ENCODE measurements around the gene FRMPD4.

FRMPD4 gene

DNA sequence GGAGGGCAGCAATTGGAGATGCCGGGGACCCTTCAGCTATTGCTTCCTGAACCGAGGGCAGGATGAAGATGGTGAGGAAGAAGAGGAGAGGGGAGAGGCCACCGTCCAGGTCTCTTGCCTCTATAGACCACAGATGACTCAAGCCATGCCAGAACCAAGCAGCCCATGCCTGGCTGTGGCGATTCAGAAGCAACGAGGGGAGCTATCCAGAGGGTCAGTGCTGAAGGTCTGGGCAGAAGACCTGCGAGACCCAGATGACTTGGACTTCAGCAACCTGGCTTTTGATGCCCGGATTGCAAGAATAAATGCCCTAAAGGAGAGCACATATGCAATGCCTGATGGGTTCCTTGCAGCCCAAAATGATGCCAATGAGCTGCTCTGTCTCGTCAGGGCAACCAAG, 582.8 kb downstream of the FRMPD4 start:
- no peaks in the 10 kb centered on the region for H3K27me3 ChIP-seq (ENCODE audit: insufficient read depth, low read length)
- H3K36me3 ChIP-seq (ENCODE audit: insufficient read depth, low read depth, low read length): no peaks in the 10 kb centered on the region
- no peaks in the 10 kb centered on the region for H3K4me1 ChIP-seq (ENCODE audit: insufficient read depth, low read length)
- no peaks in the 10 kb centered on the region for H3K9me3 ChIP-seq (ENCODE audit: insufficient read depth, low read depth, low read length)
- no peak overlapping the region for H3K4me3 ChIP-seq (ENCODE audit: low read length)
- no peak overlapping the region for H3K27ac ChIP-seq (ENCODE audit: low read length)
- no peak overlapping the region for H3K9ac ChIP-seq (ENCODE audit: low read depth, low read length)

DNA sequence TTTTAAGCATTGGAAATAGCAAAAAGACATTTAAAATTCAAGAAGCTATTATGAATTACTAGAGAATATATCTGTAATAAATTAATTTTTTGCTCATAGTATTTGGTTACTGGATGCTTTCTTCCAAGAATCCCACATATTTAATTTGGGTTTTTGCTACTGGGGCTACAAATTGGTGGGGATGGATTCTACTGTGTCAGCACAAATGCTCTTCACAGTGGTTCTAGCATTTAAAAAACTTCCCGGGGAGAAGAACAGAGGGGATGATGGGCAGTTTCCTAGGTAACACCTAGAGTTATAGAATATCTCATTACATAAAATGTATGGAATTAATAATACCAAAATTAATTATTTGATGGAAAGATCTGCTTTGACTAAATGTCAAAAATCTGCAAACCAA, 584.0 kb downstream of the FRMPD4 start:
- H3K9me3 ChIP-seq (ENCODE audit: insufficient read depth, low read depth, low read length): no peaks in the 10 kb centered on the region
- H3K9ac ChIP-seq (ENCODE audit: low read depth, low read length): no peak overlapping the region
- H3K36me3 ChIP-seq (ENCODE audit: insufficient read depth, low read depth, low read length): no peaks in the 10 kb centered on the region
- no peak overlapping the region for H3K27ac ChIP-seq (ENCODE audit: low read length)
- H3K4me3 ChIP-seq (ENCODE audit: low read length): no peak overlapping the region
- no peaks in the 10 kb centered on the region for H3K27me3 ChIP-seq (ENCODE audit: insufficient read depth, low read length)
- no peaks in the 10 kb centered on the region for H3K4me1 ChIP-seq (ENCODE audit: insufficient read depth, low read length)

DNA sequence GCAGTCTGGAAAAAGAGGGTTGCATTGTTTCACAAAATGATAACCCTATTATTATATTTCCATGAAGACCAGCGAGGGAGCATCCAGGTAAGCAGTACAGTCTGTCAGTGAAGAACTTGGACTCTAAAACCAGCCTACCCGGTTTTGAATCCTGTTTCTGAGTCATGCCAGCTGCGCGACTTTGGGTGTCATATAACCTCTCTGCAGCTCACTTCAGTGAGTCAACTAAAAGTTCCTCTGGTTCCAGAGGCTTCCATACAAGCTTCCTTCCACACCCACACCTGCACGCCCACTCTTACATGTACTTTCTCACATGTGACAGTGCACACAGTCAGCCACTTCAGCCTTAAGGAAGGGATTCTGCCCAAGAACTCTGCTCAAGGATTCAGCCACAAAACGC, 603.1 kb downstream of the FRMPD4 start:
- Histone ChIP-seq H3K27me3 (ENCODE audit: insufficient read depth, low read length) (no peaks in the 10 kb centered on the region), H3K27ac (ENCODE audit: low read length) (no peak overlapping the region), H3K9ac (ENCODE audit: low read depth, low read length) (no peak overlapping the region), H3K4me3 (ENCODE audit: low read length) (no peak overlapping the region), H3K4me1 (ENCODE audit: insufficient read depth, low read length) (0 out of 2 replicates have a peak, but pooled peaks cover 3% of the 10 kb centered on the region), H3K9me3 (ENCODE audit: insufficient read depth, low read depth, low read length) (no peaks in the 10 kb centered on the region), H3K36me3 (ENCODE audit: insufficient read depth, low read depth, low read length) (no peaks in the 10 kb centered on the region)

GRCh38 chrX:12747433-12747832, 609.2 kb downstream of the FRMPD4 start:
- no peak overlapping the region for H3K4me3 ChIP-seq (ENCODE audit: low read length)
- H3K9me3 ChIP-seq (ENCODE audit: insufficient read depth, low read depth, low read length): no peaks in the 10 kb centered on the region
- H3K27ac ChIP-seq (ENCODE audit: low read length): no peak overlapping the region
- no peaks in the 10 kb centered on the region for H3K36me3 ChIP-seq (ENCODE audit: insufficient read depth, low read depth, low read length)
- no peak overlapping the region for H3K9ac ChIP-seq (ENCODE audit: low read depth, low read length)
- H3K4me1 ChIP-seq (ENCODE audit: insufficient read depth, low read length): 0 out of 2 replicates have a peak, but pooled peaks cover 3% of the 10 kb centered on the region
- H3K27me3 ChIP-seq (ENCODE audit: insufficient read depth, low read length): no peaks in the 10 kb centered on the region

DNA sequence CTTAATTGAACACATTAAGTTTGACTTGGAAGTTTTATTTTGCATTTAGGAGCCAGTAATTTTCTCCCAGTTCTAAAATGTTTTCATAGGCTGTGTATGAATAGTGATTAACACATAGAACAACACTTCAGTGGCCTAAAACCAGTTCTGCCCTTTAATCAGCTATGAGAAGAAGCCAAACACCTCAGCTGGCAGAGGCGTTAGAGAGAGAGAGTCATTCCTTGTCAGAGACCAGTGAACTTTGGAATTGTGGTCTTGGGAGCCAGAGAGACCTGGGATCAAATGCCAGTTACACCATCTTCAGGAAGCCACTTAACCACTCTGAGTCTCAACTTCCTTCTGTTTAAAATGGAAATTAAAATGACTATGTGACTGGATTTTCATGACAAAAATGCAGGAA, 613.6 kb downstream of the FRMPD4 start:
- Histone ChIP-seq H3K4me1 (ENCODE audit: insufficient read depth, low read length) (no peaks in the 10 kb centered on the region), H3K36me3 (ENCODE audit: insufficient read depth, low read depth, low read length) (no peaks in the 10 kb centered on the region), H3K4me3 (ENCODE audit: low read length) (no peak overlapping the region), H3K27ac (ENCODE audit: low read length) (no peak overlapping the region), H3K9me3 (ENCODE audit: insufficient read depth, low read depth, low read length) (no peaks in the 10 kb centered on the region), H3K27me3 (ENCODE audit: insufficient read depth, low read length) (no peaks in the 10 kb centered on the region), H3K9ac (ENCODE audit: low read depth, low read length) (no peak overlapping the region)

DNA sequence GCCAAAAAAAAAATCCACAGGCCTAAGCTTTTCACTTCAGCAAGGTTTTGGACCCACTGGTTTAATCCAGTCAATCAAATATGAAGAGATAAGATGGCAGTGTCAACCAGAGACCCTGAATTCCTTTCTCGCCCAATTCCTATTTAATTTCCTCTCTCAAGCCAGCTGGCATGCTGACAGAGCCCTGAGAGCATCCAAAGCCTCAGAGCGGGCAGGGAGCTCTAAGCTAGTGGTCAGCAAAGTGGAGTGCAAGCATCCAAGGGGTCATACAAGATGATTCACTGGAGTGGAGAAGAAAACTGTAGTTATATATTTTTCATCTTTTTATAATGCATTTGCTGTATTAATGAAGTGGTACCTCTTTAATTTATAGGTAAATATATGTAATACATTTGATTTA, 615.1 kb downstream of the FRMPD4 start:
- Histone ChIP-seq H3K4me1 (ENCODE audit: insufficient read depth, low read length) (no peaks in the 10 kb centered on the region), H3K9ac (ENCODE audit: low read depth, low read length) (no peak overlapping the region), H3K36me3 (ENCODE audit: insufficient read depth, low read depth, low read length) (no peaks in the 10 kb centered on the region), H3K27ac (ENCODE audit: low read length) (no peak overlapping the region), H3K27me3 (ENCODE audit: insufficient read depth, low read length) (no peaks in the 10 kb centered on the region), H3K4me3 (ENCODE audit: low read length) (no peak overlapping the region), H3K9me3 (ENCODE audit: insufficient read depth, low read depth, low read length) (no peaks in the 10 kb centered on the region)

GRCh38 chrX:12758291-12758690, 620.0 kb downstream of the FRMPD4 start:
- no peaks in the 10 kb centered on the region for H3K36me3 ChIP-seq (ENCODE audit: insufficient read depth, low read depth, low read length)
- H3K4me3 ChIP-seq (ENCODE audit: low read length): no peak overlapping the region
- no peak overlapping the region for H3K27ac ChIP-seq (ENCODE audit: low read length)
- no peak overlapping the region for H3K9ac ChIP-seq (ENCODE audit: low read depth, low read length)
- H3K4me1 ChIP-seq (ENCODE audit: insufficient read depth, low read length): no peaks in the 10 kb centered on the region
- no peaks in the 10 kb centered on the region for H3K27me3 ChIP-seq (ENCODE audit: insufficient read depth, low read length)
- H3K9me3 ChIP-seq (ENCODE audit: insufficient read depth, low read depth, low read length): no peaks in the 10 kb centered on the region

GRCh38 chrX:12767856-12768255, 629.6 kb downstream of the FRMPD4 start:
- Histone ChIP-seq H3K9me3 (ENCODE audit: insufficient read depth, low read depth, low read length) (no peaks in the 10 kb centered on the region), H3K4me1 (ENCODE audit: insufficient read depth, low read length) (no peaks in the 10 kb centered on the region), H3K9ac (ENCODE audit: low read depth, low read length) (no peak overlapping the region), H3K27me3 (ENCODE audit: insufficient read depth, low read length) (peaks cover 6% of the 10 kb centered on the region; the same call in 1 of the 2 replicates), H3K4me3 (ENCODE audit: low read length) (no peak overlapping the region), H3K36me3 (ENCODE audit: insufficient read depth, low read depth, low read length) (no peaks in the 10 kb centered on the region), H3K27ac (ENCODE audit: low read length) (no peak overlapping the region)

DNA sequence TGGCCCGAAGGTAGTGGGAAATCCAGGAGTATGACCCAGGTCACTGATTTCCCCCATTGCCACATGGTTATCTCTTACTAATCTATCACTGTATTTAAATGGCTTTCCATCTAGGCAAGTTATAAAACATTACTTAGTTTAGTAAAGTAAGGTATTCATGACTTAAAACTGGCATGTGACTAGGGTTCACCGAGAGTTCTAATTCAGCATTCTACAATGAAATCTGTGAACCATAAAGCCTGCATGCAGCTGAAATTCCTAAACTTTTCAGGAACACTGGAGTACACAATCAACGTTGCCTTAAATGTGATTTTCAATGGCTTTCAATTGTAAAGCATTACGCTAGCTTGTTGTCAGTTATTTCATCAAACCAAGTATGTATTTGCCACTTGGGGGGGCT, 630.2 kb downstream of the FRMPD4 start:
- Histone ChIP-seq H3K27ac (ENCODE audit: low read length) (no peak overlapping the region), H3K36me3 (ENCODE audit: insufficient read depth, low read depth, low read length) (no peaks in the 10 kb centered on the region), H3K4me1 (ENCODE audit: insufficient read depth, low read length) (no peaks in the 10 kb centered on the region), H3K27me3 (ENCODE audit: insufficient read depth, low read length) (peaks cover 6% of the 10 kb centered on the region; the same call in 1 of the 2 replicates), H3K9ac (ENCODE audit: low read depth, low read length) (no peak overlapping the region), H3K4me3 (ENCODE audit: low read length) (no peak overlapping the region), H3K9me3 (ENCODE audit: insufficient read depth, low read depth, low read length) (no peaks in the 10 kb centered on the region)

DNA sequence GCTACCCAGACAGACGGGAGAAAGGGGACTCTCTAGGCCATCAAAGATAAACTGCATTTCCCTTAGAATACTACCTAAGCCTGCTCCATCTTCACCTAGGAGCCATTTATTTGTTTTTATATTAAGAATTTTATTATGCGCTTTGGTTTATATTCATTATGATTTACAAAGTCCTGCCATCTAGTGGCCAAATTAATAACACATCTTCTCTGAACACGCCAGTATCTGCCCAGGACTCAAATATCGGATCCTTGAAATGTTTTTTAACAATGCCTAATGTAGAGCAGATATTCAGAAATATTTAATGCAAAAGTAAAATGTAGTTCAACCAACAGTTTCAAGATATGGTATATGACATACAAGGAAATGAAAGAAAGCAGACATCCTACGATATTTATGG, 632.2 kb downstream of the FRMPD4 start:
- no peak overlapping the region for H3K27ac ChIP-seq (ENCODE audit: low read length)
- H3K36me3 ChIP-seq (ENCODE audit: insufficient read depth, low read depth, low read length): no peaks in the 10 kb centered on the region
- peaks cover 6% of the 10 kb centered on the region; the same call in 1 of the 2 replicates for H3K27me3 ChIP-seq (ENCODE audit: insufficient read depth, low read length)
- H3K9ac ChIP-seq (ENCODE audit: low read depth, low read length): no peak overlapping the region
- no peaks in the 10 kb centered on the region for H3K4me1 ChIP-seq (ENCODE audit: insufficient read depth, low read length)
- H3K4me3 ChIP-seq (ENCODE audit: low read length): no peak overlapping the region
- no peaks in the 10 kb centered on the region for H3K9me3 ChIP-seq (ENCODE audit: insufficient read depth, low read depth, low read length)

DNA sequence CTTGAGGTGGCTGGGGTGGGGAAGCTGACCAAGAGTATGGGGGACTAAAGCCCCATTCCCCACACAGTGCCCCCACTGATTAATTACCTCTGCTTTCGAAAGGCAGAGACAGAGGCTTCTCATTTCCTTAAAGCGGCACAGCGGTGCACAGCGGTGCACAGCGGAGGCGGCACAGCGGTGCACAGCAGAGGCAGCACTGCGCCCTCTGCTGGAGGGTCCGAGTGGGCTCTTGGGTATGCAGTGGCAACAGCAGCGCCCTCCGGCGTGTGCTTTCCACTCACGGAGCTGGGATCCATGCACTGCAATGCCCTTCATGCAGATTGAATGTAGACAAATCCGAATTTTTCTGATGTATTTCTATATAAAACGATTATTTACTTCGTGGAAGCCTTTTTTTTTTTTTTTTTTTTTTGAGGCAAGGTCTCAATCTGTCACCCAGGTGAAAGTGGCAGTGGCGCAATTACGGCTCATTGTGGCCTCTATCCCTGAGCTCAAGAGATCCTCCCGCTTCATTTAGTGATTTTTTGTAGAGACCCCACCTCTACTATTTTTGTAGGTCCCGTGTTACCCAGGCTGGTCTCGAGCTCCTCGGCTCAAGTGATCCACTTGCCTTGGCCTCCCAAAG, 633.3 kb downstream of the FRMPD4 start:
- no peaks in the 10 kb centered on the region for H3K9me3 ChIP-seq (ENCODE audit: insufficient read depth, low read depth, low read length)
- no peaks in the 10 kb centered on the region for H3K4me1 ChIP-seq (ENCODE audit: insufficient read depth, low read length)
- H3K9ac ChIP-seq (ENCODE audit: low read depth, low read length): no peak overlapping the region
- H3K36me3 ChIP-seq (ENCODE audit: insufficient read depth, low read depth, low read length): no peaks in the 10 kb centered on the region
- H3K4me3 ChIP-seq (ENCODE audit: low read length): no peak overlapping the region
- H3K27me3 ChIP-seq (ENCODE audit: insufficient read depth, low read length): peaks cover 6% of the 10 kb centered on the region; the same call in 1 of the 2 replicates
- no peak overlapping the region for H3K27ac ChIP-seq (ENCODE audit: low read length)
